ENCODE results near the gene TRIB2.

Gene TRIB2

DNA sequence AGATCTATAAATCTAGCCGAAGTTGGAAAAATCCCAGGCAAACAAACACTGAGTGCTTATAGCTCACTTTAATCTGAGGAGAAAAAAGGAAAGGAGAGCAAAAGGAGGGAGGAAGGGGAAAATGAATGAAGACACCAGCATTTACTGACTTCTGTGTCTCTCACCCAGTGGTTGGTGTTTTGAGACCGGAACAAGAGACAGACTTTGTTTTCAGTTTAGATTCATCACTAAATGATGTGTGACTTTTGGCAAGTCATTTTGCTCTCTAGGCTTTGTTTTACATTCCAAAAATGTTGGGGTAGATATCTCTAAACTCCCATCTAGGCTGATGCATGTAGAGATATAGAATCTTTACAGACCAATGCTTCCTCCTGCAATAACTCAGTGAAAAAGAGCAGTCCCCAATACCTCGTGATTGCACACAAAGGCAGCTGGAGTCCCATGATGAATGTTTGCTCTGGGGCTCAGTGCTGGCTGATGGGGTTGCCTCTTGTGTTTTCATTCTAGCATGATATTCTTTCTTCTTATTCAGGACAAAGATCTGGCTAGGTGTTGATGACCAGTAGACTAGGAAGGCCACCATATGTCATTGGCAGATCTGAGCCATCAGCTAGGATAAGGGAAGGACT is 51.4 kb downstream of the TRIB2 start:
- H3K27ac ChIP-seq (ENCODE audit: low read depth, low read length): no peak overlapping the region
- H3K9me3 ChIP-seq (ENCODE audit: control insufficient read depth, insufficient read depth, low read length): no peaks in the 10 kb centered on the region
- peaks cover 32% of the 10 kb centered on the region for H3K4me1 ChIP-seq (ENCODE audit: control insufficient read depth, insufficient read depth, low read length)
- H3K27me3 ChIP-seq (ENCODE audit: control insufficient read depth, insufficient read depth, low read length): peaks cover 26% of the 10 kb centered on the region; the same call in 1 of the 2 replicates
- H3K9ac ChIP-seq (ENCODE audit: low read depth, low read length): no peak overlapping the region
- no peaks in the 10 kb centered on the region for H3K36me3 ChIP-seq (ENCODE audit: control insufficient read depth, insufficient read depth, low read length)
- H3K4me3 ChIP-seq (ENCODE audit: low read depth, low read length): no peak overlapping the region

- Histone ChIP-seq H3K9ac (ENCODE audit: low read depth, low read length) (no peak overlapping the region), H3K9me3 (ENCODE audit: control insufficient read depth, insufficient read depth, low read length) (no peaks in the 10 kb centered on the region), H3K27ac (ENCODE audit: low read depth, low read length) (no peak overlapping the region), H3K4me1 (ENCODE audit: control insufficient read depth, insufficient read depth, low read length) (peaks cover 36% of the 10 kb centered on the region), H3K36me3 (ENCODE audit: control insufficient read depth, insufficient read depth, low read length) (no peaks in the 10 kb centered on the region), H3K27me3 (ENCODE audit: control insufficient read depth, insufficient read depth, low read length) (peaks cover 28% of the 10 kb centered on the region; the same call in 1 of the 2 replicates), H3K4me3 (ENCODE audit: low read depth, low read length) (no peak overlapping the region)
Measured at GRCh38 chr2:12769492-12770105, 52.9 kb downstream of the TRIB2 start.

- Histone ChIP-seq H3K4me3 (ENCODE audit: low read depth, low read length) (0 out of 2 replicates have a peak overlapping the region, but pooled peaks have one; percentile 2), H3K9ac (ENCODE audit: low read depth, low read length) (no peak overlapping the region), H3K4me1 (ENCODE audit: control insufficient read depth, insufficient read depth, low read length) (peaks cover 36% of the 10 kb centered on the region), H3K9me3 (ENCODE audit: control insufficient read depth, insufficient read depth, low read length) (no peaks in the 10 kb centered on the region), H3K27me3 (ENCODE audit: control insufficient read depth, insufficient read depth, low read length) (peaks cover 37% of the 10 kb centered on the region), H3K36me3 (ENCODE audit: control insufficient read depth, insufficient read depth, low read length) (no peaks in the 10 kb centered on the region), H3K27ac (ENCODE audit: low read depth, low read length) (peak overlapping the region; percentile 57)
Measured at GRCh38 chr2:12770300-12770968, 53.7 kb downstream of the TRIB2 start.

DNA sequence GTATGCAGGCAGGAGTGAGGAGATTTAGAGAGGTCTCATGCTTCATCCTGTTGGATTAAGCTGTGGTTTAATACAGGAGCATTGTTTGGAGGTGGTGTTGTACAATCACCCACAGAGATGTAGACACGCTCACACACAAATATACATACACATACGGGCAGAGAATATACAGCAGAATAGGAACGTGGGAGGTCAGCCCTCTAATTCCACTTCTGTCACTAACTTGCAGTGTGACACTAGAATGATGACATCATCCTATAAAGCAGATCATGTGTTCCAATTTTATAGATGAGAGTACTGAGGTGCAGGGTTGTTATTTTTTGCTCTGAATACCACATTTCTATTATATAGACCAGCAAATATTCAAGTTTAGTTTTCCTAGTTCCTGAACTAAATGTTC is 54.4 kb downstream of the TRIB2 start:
- H3K27me3 ChIP-seq (ENCODE audit: control insufficient read depth, insufficient read depth, low read length): peaks cover 40% of the 10 kb centered on the region
- H3K36me3 ChIP-seq (ENCODE audit: control insufficient read depth, insufficient read depth, low read length): no peaks in the 10 kb centered on the region
- H3K9ac ChIP-seq (ENCODE audit: low read depth, low read length): no peak overlapping the region
- no peak overlapping the region for H3K27ac ChIP-seq (ENCODE audit: low read depth, low read length)
- peaks cover 36% of the 10 kb centered on the region for H3K4me1 ChIP-seq (ENCODE audit: control insufficient read depth, insufficient read depth, low read length)
- H3K4me3 ChIP-seq (ENCODE audit: low read depth, low read length): no peak overlapping the region
- no peaks in the 10 kb centered on the region for H3K9me3 ChIP-seq (ENCODE audit: control insufficient read depth, insufficient read depth, low read length)

DNA sequence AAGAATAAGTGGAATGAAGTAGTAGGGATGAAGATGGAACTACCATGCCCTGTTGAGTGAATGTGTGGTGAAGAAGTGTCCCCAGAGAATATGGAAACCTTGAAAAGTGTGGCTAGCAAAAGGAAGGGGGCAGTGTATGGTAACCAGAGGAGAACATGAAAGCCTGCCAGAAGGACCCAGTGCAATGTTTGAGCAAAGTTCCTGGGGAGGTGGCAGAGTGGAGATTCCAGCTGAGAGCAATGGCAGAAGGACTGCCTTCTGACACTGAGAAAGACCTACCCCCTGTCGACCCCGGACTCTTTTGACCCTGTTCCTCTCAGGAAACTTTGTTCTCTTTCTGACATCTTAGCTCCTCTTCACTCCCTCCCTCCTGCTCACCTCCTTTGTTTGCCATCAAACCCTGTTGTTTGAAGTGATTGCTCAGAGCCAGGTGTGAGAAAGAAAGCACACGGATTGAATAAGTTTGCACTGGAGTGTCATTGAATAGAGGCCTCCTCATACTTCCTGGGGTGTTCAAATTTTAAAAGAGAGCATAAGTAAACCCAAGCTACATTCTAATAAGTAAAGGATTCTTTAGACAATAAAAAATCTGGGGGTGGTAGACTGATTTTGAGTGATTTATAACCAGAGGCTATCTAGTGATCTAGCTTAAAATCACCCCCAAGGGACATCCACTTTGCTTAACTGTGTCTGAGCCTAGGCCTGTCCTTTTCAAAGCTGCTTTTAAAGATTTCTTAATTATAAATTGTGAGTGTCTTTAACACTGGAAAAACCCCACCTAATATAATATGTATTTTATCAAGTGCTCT is 57.1 kb downstream of the TRIB2 start:
- peak overlapping the region; percentile 24 for H3K27ac ChIP-seq (ENCODE audit: low read depth, low read length)

DNA sequence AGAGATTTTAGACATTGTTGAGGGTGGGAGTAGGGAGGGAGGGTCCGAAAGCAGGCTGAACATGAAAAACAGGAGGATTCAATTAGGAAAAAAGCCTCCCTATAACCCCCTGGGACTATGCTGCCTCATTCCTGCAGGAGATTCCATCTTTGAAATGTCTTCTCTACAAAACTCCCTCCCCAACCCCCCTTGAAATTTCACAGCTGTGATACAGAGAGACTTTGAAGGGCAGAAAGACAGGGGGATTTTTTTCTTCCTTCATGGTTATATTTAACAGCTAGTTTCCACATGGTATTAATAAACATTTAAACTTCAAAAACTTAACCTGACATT is 57.6 kb downstream of the TRIB2 start:
- Histone ChIP-seq H3K36me3 (ENCODE audit: control insufficient read depth, insufficient read depth, low read length) (no peaks in the 10 kb centered on the region), H3K4me3 (ENCODE audit: low read depth, low read length) (no peak overlapping the region), H3K27ac (ENCODE audit: low read depth, low read length) (peak overlapping the region; percentile 24), H3K4me1 (ENCODE audit: control insufficient read depth, insufficient read depth, low read length) (peaks cover 25% of the 10 kb centered on the region), H3K9ac (ENCODE audit: low read depth, low read length) (no peak overlapping the region), H3K9me3 (ENCODE audit: control insufficient read depth, insufficient read depth, low read length) (no peaks in the 10 kb centered on the region), H3K27me3 (ENCODE audit: control insufficient read depth, insufficient read depth, low read length) (peaks cover 58% of the 10 kb centered on the region)

More for the DNA sequence above, 57.1 kb downstream of the TRIB2 start:
- H3K4me1 ChIP-seq (ENCODE audit: control insufficient read depth, insufficient read depth, low read length): peaks cover 30% of the 10 kb centered on the region
- H3K9me3 ChIP-seq (ENCODE audit: control insufficient read depth, insufficient read depth, low read length): no peaks in the 10 kb centered on the region
- peaks cover 58% of the 10 kb centered on the region for H3K27me3 ChIP-seq (ENCODE audit: control insufficient read depth, insufficient read depth, low read length)
- H3K9ac ChIP-seq (ENCODE audit: low read depth, low read length): no peak overlapping the region
- no peaks in the 10 kb centered on the region for H3K36me3 ChIP-seq (ENCODE audit: control insufficient read depth, insufficient read depth, low read length)
- no peak overlapping the region for H3K4me3 ChIP-seq (ENCODE audit: low read depth, low read length)

DNA sequence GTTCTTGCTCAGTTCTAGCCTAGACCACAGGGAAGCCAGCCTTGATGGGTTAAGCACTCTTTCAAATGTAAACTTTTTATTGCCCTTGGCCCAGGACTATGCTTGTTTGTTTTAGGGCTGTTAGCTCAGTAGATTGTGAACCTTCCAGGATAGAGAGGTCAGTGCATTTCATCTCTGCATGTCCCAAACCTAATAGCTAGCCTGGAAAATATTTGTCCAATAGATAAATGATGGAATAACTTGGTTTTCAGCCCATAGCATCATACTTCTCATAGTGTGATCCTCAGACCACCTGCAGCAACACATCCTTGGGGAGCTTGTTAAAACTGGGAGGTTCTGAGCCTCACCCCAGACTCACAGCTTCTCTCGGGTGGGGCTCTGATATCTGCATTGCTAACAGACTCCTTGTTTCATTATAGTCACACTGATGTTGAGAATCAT is 59.8 kb downstream of the TRIB2 start:
- H3K4me1 ChIP-seq (ENCODE audit: control insufficient read depth, insufficient read depth, low read length): peaks cover 4% of the 10 kb centered on the region
- H3K36me3 ChIP-seq (ENCODE audit: control insufficient read depth, insufficient read depth, low read length): no peaks in the 10 kb centered on the region
- H3K9ac ChIP-seq (ENCODE audit: low read depth, low read length): no peak overlapping the region
- no peak overlapping the region for H3K27ac ChIP-seq (ENCODE audit: low read depth, low read length)
- H3K9me3 ChIP-seq (ENCODE audit: control insufficient read depth, insufficient read depth, low read length): no peaks in the 10 kb centered on the region
- peaks cover 62% of the 10 kb centered on the region for H3K27me3 ChIP-seq (ENCODE audit: control insufficient read depth, insufficient read depth, low read length)
- H3K4me3 ChIP-seq (ENCODE audit: low read depth, low read length): no peak overlapping the region

DNA sequence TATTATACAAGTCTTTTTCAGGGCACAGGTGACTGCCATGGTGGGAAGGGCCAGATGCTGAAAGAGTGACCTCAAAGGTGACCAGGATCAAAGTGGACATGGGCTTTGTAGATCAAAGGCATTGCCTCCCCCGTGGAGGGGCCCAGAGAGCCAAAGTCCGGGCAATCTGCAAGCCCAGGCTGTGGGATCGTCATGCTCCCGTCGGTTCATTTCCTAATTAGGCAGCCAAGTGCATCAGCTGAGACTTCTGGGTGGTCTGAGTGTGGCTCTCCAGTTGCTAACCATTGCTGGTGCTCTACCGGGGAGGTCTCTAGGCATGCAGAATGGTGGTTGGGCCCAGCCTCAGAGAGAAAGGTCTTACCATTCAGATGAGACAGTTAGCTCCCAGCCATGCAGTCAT is 61.6 kb downstream of the TRIB2 start:
- H3K4me3 ChIP-seq (ENCODE audit: low read depth, low read length): no peak overlapping the region
- no peaks in the 10 kb centered on the region for H3K36me3 ChIP-seq (ENCODE audit: control insufficient read depth, insufficient read depth, low read length)
- H3K4me1 ChIP-seq (ENCODE audit: control insufficient read depth, insufficient read depth, low read length): peaks cover 4% of the 10 kb centered on the region
- peaks cover 63% of the 10 kb centered on the region for H3K27me3 ChIP-seq (ENCODE audit: control insufficient read depth, insufficient read depth, low read length)
- no peak overlapping the region for H3K27ac ChIP-seq (ENCODE audit: low read depth, low read length)
- H3K9me3 ChIP-seq (ENCODE audit: control insufficient read depth, insufficient read depth, low read length): no peaks in the 10 kb centered on the region
- H3K9ac ChIP-seq (ENCODE audit: low read depth, low read length): no peak overlapping the region

DNA sequence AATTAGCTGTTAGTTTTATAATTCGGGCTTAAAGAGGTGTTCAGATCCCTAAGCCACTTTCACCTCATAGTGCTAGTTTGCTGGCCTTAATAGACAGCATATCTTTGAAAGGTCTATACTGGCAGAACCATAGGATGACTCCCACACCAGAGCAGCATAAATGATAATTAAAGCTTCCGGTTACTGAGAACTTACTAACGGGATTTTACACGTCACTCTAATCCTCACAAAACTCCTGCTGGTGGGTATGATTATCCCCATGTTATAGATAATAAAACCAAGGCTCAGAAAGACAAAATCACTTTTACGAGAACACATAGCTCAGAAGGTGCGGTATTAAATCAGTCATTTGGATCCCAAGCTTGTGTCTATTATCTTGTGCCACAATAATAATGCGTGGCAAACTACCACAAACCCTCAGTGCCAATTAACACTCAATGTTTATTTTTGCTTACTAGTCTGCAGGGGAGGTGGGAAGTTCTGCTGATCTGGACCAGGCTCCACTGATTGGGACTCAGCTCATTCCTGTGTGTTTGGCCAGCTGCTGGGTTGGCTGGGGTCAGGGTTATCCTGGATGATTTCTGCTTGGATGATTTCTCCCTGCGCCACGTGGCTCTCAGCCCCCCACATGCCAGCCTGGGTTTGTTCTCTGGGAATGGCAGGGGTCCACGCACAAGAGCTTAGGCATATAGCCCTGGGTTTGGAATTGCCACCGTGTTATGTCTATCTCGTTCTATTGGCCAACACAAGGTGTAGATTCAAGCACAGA is 62.3 kb downstream of the TRIB2 start:
- no peak overlapping the region for H3K4me3 ChIP-seq (ENCODE audit: low read depth, low read length)

DNA sequence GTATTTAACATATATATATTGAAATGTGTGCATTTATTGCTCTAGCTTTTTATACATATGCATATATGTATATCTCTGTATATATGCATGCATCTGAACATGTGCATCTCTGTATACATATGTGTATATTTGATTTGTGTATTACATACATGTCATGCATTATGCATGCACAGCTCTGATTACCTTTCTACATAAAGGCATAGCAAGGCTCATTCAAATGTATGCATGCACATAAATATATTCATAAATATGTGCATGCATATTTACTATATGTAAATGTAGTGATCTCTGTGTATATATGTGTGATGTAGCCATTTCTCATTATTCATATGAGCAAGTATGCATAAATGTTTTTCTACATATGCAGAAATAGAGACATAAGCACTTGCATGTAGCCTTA is 64.6 kb downstream of the TRIB2 start:
- no peak overlapping the region for H3K9ac ChIP-seq (ENCODE audit: low read depth, low read length)
- H3K27ac ChIP-seq (ENCODE audit: low read depth, low read length): no peak overlapping the region
- no peak overlapping the region for H3K4me3 ChIP-seq (ENCODE audit: low read depth, low read length)
- no peaks in the 10 kb centered on the region for H3K9me3 ChIP-seq (ENCODE audit: control insufficient read depth, insufficient read depth, low read length)
- H3K36me3 ChIP-seq (ENCODE audit: control insufficient read depth, insufficient read depth, low read length): no peaks in the 10 kb centered on the region
- no peaks in the 10 kb centered on the region; the same call in 1 of the 2 replicates for H3K4me1 ChIP-seq (ENCODE audit: control insufficient read depth, insufficient read depth, low read length)
- H3K27me3 ChIP-seq (ENCODE audit: control insufficient read depth, insufficient read depth, low read length): peaks cover 45% of the 10 kb centered on the region

More for the DNA sequence above, 62.3 kb downstream of the TRIB2 start:
- H3K9me3 ChIP-seq (ENCODE audit: control insufficient read depth, insufficient read depth, low read length): no peaks in the 10 kb centered on the region
- no peak overlapping the region for H3K9ac ChIP-seq (ENCODE audit: low read depth, low read length)
- peaks cover 63% of the 10 kb centered on the region for H3K27me3 ChIP-seq (ENCODE audit: control insufficient read depth, insufficient read depth, low read length)
- no peaks in the 10 kb centered on the region; the same call in 1 of the 2 replicates for H3K4me1 ChIP-seq (ENCODE audit: control insufficient read depth, insufficient read depth, low read length)
- no peak overlapping the region for H3K27ac ChIP-seq (ENCODE audit: low read depth, low read length)
- H3K36me3 ChIP-seq (ENCODE audit: control insufficient read depth, insufficient read depth, low read length): no peaks in the 10 kb centered on the region
